GM12875 (cell line): Measurements from ENCODE around the gene CCR5.
"Not testable (repeated sequence)": the region's sequence is repeated elsewhere in the genome, so short reads cannot be mapped to it uniquely, and the experiment has no call there.

Experiments
- H3K4me3 ChIP-seq: one replicate; pipeline ENCODE4 v1.5.1; 2011; ENCODE audit warnings: low read depth, low read length, control low read depth
- CTCF ChIP-seq: IDR thresholded peaks from 2 replicates; pipeline ENCODE4 v1.5.1; 2011; ENCODE audit warnings: low read depth, mild to moderate bottlenecking, control low read depth, inconsistent platforms, low read length, moderate library complexity, borderline replicate concordance; ENCODE audit not compliant: insufficient read depth

The CCR5 gene

DNA sequence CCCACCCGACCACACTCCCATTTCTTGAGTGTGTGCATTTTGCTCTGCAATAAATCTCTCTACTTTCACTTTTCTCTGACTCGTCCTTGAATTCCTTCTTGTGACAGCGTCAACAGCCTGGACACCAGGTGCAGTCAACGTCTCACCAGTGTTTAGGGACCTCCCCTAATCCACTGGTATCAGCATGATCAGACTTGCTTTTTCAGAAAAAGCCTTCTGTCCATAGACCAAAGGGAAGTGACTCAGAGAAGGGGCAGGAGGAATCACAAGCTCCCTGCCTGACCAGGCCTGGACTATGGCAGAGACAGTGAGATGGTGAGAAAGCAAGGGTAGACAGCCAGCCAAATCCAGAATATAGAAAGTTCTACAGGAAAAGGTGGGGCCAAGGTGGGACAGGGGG, 15.5 kb downstream of the CCR5 start:
- TF ChIP-seq CTCF, result no peak
- H3K4me3 ChIP-seq, result no peak overlapping the region

DNA sequence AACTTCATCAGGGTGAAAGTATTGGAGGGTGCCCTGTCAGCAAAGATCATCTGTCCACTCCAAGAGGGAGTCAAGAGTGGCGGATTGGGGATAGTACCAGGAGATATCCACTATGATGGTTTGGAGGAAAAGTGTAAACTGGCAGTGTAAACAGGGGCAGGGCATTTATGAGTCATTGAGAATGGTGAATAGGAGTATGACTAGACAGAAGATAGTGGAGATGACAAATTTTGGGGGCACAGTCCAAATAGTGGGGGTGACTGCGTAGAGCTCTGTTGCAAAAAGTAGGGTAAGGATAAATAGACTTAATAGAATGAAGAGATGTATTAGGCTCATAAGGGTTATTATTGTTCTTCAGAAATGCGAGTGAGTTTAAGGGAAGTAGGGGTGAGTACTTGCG, 18.1 kb downstream of the CCR5 start:
- not testable (repeated sequence) for H3K4me3 ChIP-seq

- no peak overlapping the region for H3K4me3 ChIP-seq
- no peak for TF ChIP-seq CTCF
These were observed 18.6 kb downstream of the CCR5 start for GRCh38 chr3:46389306-46389705.

DNA sequence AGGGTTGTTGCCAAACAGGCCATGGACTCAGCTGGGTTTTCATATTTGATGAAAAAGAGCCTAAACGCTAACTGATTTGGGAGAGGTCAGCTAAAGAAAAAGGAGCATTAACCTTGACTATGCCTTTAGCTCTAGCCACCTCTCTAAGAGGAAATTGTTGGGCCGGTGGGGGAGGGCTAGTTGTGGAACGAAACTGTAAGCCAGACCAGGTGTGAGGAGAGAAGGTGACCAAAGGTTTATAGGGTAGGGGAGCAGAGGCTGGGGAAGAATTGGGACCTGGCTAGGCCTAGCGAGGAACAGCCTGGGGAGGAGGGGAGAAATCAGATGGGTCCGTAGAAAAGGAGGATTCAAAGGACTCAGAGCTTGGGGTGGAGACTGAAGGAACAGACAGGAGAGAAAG, 20.8 kb downstream of the CCR5 start:
- not testable (repeated sequence) for H3K4me3 ChIP-seq

DNA sequence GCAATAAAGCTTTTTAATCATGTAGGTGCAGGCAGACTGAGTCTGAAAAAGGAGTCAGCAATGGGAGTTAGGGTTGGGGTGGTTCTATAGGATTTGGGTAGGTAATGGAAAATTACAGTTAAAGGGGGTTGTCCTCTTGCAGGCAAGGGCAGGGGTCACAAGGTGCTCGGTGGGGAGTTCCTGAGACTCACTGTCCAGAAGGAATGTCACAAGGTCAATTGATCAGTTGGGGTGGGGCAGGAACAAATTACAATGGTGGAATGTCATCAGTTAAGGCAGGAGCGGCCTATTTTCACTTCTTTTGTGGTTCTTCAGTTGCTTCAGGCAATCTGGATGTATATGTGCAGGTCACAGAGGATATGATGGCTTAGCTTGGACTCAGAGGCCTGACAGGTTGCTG, 22.3 kb downstream of the CCR5 start:
- TF ChIP-seq CTCF, result no peak
- no peak overlapping the region for H3K4me3 ChIP-seq

DNA sequence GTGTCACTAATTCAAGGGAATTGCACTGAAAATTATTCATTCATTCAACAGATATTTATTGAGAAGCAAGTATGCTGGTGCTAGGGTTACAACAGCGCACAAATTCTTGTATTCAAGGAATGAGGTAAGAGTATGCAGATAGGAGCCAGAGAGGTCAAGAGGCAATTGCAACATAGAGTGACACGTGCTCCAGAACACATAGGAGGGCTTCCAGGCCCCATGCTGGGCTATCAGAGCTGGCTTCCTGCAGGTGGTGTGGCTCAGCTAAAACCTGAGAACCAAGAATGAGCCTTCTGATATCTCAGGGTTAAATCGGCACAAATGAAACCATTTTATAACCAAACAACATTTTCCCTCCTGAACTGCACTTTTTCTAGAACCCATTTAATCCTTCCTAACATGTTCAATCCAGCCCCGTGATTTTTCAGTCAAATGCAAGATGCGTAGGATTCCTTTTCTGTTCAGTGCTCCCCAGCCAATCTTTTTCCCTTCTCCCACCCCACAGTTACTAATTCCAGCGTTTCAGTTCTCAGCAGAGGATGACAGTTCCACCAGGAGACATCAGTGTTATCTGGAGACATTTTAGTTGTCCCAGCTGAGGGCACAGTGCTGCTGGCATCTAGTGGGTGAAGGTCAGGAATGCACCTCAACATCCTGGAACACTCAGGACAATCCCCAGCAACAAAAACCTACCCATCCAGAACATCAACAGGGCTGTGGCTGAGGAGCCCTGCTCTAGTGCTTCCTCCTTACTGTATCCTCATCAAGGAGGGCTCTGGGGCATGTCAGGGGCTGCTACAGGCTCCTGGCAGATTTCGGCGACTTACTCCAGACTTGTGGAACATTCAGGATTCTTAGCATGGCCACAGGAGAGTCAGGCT, 23.0 kb downstream of the CCR5 start:
- H3K4me3 ChIP-seq, result no peak overlapping the region
- no peak for TF ChIP-seq CTCF

DNA sequence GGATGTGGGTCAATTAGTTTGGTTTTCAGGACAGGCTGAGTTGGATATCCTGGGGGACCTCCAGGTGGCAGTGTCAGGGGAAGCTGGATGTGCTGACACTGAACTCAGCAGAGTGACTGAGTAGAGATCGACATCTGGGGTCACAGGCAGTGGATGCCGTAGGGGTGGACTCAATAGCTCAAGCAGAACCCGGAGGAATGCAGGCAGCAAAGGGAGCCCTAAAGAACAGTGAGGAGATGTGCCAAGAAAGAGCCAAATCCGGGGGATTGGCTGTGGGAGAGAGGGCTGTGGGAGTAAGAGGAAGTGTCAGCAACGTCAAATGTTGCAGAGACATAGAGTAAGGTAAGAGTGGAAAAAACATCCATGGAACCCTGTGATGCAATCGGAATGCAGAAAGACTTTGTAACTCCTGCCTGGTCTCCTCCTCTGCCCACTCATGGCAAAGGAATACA, 24.5 kb downstream of the CCR5 start:
- no peak overlapping the region for H3K4me3 ChIP-seq
- peak; percentile 41 for TF ChIP-seq CTCF

DNA sequence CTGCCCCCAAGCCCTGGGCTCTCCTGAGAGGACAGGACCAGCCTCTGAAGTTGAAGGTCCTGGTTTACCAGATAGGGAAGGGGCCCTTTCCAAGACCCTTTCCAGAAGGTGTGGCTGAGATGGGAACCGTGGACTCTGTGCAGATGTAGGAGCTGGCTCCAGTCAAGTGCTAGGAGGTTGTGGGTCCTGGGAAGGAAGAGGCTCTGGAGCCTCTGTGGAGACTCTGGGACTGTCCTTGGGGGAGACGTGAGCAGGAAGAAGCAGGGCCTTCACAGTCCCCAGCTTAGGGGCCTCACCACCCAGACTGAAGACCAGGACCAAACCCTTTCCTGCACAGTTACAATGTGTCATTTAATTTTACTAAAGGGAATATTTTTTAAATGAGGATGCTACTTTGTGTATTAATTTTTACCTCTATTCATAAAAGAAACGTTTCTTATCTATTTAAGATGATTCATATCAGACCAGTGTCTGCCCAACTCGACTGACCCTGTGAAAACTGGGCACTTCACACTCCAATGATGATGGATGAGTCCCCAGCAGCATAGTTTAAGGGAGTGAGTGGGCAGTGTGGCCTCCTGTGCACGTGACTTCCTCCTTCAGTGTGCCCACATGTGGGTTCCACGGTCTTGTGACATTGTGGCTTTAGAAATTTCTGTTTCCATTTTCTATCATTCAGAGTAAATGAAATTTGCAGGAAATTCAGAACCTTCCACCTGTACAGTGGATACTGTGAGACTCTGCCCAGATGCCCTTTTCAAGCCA, 25.2 kb downstream of the CCR5 start:
- TF ChIP-seq CTCF, result no peak

More for the DNA sequence above, 25.2 kb downstream of the CCR5 start:
- H3K4me3 ChIP-seq, result no peak overlapping the region
